ENCODE data around the gene PIK3CG. TPM values are rescaled to one million over a fixed set of nuclear protein-coding genes. Genes with fewer than 3 reads are reported as not detected.
"Not testable (repeated sequence)": the region's sequence is repeated elsewhere in the genome, so short reads cannot be mapped to it uniquely, and the experiment has no call there.

The PIK3CG gene
- total RNA-seq, 4 donors from 2014 or later = 4.6 to 13.5 (median 10.2) TPM

DNA sequence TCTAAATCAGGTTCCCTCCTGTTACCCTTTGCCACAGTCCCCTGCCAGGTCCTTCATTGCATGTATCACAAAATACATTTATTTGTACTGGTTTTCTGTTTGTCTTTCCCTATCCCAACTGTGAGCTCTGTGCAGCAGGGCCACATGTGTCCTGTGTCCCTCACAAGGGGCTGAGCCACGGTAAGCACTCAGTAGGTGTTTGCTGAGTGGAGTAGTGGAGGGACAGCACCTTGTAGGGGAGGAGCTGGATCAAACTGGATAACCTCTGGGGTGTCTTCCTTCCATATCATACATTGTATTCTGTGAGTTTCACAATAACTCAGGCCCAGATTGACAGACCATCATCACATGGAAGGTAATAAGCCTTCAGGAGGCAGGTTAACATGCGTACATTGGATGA is 25.9 kb downstream of the PIK3CG start:
- H3K4me3 ChIP-seq = no peak overlapping the region
- DNase-seq = no peak
- no peaks in the 10 kb centered on the region for H3K36me3 ChIP-seq
- H3K27ac ChIP-seq = no peak overlapping the region
- H3K4me1 ChIP-seq = no peaks in the 10 kb centered on the region
- H3K9me3 ChIP-seq = no peaks in the 10 kb centered on the region
- H3K27me3 ChIP-seq = no peaks in the 10 kb centered on the region
- intact Hi-C loops (cut with DNase I; ENCODE audit: low total_unique reads) = no loop called here
- TF ChIP-seq POLR2A (IDR thresholded peaks at IDR 0.05) = no peak
- TF ChIP-seq, protein P1, sequence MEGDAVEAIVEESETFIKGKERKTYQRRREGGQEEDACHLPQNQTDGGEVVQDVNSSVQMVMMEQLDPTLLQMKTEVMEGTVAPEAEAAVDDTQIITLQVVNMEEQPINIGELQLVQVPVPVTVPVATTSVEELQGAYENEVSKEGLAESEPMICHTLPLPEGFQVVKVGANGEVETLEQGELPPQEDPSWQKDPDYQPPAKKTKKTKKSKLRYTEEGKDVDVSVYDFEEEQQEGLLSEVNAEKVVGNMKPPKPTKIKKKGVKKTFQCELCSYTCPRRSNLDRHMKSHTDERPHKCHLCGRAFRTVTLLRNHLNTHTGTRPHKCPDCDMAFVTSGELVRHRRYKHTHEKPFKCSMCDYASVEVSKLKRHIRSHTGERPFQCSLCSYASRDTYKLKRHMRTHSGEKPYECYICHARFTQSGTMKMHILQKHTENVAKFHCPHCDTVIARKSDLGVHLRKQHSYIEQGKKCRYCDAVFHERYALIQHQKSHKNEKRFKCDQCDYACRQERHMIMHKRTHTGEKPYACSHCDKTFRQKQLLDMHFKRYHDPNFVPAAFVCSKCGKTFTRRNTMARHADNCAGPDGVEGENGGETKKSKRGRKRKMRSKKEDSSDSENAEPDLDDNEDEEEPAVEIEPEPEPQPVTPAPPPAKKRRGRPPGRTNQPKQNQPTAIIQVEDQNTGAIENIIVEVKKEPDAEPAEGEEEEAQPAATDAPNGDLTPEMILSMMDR (IDR thresholded peaks at IDR 0.05) = no peak

DNA sequence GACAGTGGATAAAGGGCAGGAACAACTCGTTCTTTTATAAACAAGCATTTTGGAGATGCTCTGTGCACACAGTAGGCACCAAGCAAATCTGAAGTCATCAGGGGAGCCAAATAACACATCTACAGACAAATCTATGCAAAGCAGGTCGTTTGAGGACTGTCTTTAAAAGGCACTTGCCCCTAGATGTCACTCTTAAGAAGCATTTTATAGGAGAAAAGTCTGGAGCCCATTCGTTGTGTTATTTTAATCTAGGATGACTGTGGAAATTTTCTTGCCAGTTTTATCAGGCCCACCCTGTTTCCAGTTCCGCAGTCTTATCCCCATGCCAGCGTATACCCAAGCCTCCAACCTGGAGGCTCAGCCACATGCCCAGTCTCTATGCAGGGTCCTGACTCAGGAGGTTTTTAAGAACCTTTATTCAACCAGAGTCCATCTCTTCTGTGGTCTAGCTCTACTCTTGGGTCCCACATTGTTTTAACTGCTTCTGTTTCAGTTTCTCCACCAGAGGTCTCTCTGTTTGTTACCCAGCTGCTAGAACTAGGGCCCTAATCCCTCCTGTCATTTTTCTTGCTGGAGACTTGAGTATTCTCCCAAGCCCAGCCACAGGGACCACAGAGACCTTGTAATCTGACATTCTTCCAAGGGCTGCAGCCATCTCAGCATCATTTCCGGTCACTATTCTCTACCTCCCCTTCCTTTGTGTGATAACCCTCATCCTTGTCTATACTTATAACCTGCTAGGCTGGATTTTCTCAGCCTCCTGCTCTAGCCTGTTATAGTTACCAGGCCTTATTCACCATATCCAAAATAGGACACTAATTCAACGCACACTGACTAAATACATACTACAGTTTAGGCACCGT is 26.7 kb downstream of the PIK3CG start:
- intact Hi-C loops (cut with DNase I; ENCODE audit: low total_unique reads) = no loop called here
- H3K4me3 ChIP-seq = no peak overlapping the region
- H3K27me3 ChIP-seq = no peaks in the 10 kb centered on the region
- no peak for DNase-seq
- H3K4me1 ChIP-seq = no peaks in the 10 kb centered on the region
- no peaks in the 10 kb centered on the region for H3K9me3 ChIP-seq
- TF ChIP-seq POLR2A (IDR thresholded peaks at IDR 0.05) = no peak
- TF ChIP-seq, protein P1 (IDR thresholded peaks at IDR 0.05) = no peak
- no peaks in the 10 kb centered on the region for H3K36me3 ChIP-seq
- H3K27ac ChIP-seq = no peak overlapping the region

DNA sequence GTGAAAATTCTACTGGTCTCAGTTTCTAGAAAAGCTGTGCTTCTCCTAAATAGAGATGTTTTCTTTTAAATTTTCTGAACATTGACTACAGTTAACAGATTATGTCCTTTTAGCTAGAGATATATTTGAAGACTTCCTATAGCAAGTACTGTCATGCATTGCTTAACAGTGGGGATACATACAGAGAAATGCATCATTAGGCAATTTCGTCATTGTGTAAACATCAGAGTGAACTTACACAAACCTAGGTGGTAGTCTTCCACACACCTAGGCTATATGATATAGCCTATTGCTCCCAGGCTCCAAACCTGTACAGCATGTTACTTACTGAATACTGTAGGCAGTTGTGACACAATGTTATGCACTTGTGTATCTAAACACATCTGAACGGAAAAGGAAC is 28.5 kb downstream of the PIK3CG start:
- Histone ChIP-seq H3K4me3 (no peak overlapping the region), H3K9me3 (no peaks in the 10 kb centered on the region), H3K27ac (no peak overlapping the region), H3K4me1 (no peaks in the 10 kb centered on the region), H3K27me3 (no peaks in the 10 kb centered on the region), H3K36me3 (no peaks in the 10 kb centered on the region)
- intact Hi-C loops (cut with DNase I; ENCODE audit: low total_unique reads) = no loop called here
- DNase-seq = no peak
- TF ChIP-seq POLR2A (IDR thresholded peaks at IDR 0.05) = no peak
- TF ChIP-seq, protein P1 (IDR thresholded peaks at IDR 0.05) = no peak

DNA sequence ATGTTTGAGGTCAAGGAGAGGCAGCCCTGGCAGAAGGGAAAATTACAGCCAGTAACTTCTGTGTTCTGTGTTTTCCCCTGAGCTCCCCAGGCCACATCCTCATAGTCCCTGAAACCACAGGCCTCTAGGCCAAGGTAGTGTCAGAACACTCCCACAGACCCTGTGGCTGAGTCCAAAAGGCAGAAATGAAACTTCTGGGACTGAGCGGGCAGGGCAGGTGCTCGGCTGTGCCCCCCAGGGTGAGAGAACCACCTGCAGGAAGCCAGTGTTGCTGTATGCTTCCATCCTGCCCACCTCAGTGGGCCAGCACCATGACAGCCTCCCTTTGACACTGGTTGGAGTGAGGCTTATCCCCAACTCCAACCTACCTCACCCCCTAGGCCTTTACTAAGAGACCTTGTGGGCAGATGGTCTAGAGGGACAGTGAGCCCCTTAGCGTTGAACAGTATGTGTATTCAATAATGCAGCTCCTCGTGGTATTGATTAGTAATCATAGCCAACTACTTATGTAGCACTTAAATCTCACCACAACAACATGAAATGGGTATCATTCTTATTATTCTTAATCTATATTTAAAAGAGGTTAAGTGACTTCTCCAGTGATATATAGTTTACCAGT is 30.3 kb downstream of the PIK3CG start:
- H3K27me3 ChIP-seq = no peaks in the 10 kb centered on the region
- no peak overlapping the region for H3K27ac ChIP-seq
- no peaks in the 10 kb centered on the region for H3K36me3 ChIP-seq
- TF ChIP-seq, protein P1 (IDR thresholded peaks at IDR 0.05) = no peak
- TF ChIP-seq POLR2A (IDR thresholded peaks at IDR 0.05) = no peak
- intact Hi-C loops (cut with DNase I; ENCODE audit: low total_unique reads) = no loop called here
- H3K4me1 ChIP-seq = no peaks in the 10 kb centered on the region
- DNase-seq = no peak
- no peaks in the 10 kb centered on the region for H3K9me3 ChIP-seq
- H3K4me3 ChIP-seq = no peak overlapping the region

DNA sequence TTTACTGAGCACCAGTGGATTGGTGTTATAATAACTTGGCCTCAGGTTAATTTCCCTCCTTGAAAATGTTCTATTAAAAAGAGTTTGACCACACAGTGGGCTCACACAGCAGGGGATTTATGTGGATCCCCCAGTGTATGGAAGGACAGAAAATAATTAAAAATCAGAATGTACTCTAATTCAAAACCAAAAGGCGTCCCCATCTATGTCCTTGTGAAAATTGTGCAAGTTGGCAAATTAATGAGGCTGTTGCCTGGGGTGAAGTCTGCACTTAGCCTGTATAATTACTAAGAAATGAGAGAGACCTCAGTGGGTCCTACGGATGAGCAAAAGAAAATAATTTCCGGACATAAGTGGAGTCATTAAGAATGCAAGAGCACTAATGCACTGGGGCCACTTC is 31.1 kb downstream of the PIK3CG start:
- H3K27ac ChIP-seq = no peak overlapping the region
- intact Hi-C loops (cut with DNase I; ENCODE audit: low total_unique reads) = no loop called here
- H3K9me3 ChIP-seq = no peaks in the 10 kb centered on the region
- no peaks in the 10 kb centered on the region for H3K27me3 ChIP-seq
- H3K4me1 ChIP-seq = no peaks in the 10 kb centered on the region
- no peak overlapping the region for H3K4me3 ChIP-seq
- TF ChIP-seq, protein P1 (IDR thresholded peaks at IDR 0.05) = no peak
- TF ChIP-seq POLR2A (IDR thresholded peaks at IDR 0.05) = no peak
- DNase-seq = no peak
- H3K36me3 ChIP-seq = no peaks in the 10 kb centered on the region

DNA sequence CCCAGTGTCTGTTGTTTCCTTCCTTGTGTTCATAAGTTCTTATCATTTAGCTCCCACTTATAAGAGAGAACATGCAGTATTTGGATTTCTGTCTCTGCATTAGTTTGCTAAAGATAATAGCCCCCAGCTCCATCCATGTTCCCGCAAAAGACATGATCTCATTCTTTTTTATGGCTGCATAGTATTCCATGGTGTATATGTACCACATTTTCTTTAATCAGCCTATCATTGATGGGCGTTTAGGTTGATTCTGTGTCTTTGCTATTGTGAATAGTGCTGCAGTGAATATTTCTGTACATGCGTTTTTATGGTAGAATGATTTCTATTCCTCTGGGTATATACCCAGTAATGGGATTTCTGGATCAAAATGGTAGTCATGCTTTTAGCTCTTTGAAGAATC is 32.5 kb downstream of the PIK3CG start:
- H3K4me1 ChIP-seq; DNase-seq; H3K4me3 ChIP-seq; intact Hi-C loops (cut with DNase I; ENCODE audit: low total_unique reads); H3K27ac ChIP-seq; H3K36me3 ChIP-seq; H3K27me3 ChIP-seq; H3K9me3 ChIP-seq: not testable (repeated sequence)

DNA sequence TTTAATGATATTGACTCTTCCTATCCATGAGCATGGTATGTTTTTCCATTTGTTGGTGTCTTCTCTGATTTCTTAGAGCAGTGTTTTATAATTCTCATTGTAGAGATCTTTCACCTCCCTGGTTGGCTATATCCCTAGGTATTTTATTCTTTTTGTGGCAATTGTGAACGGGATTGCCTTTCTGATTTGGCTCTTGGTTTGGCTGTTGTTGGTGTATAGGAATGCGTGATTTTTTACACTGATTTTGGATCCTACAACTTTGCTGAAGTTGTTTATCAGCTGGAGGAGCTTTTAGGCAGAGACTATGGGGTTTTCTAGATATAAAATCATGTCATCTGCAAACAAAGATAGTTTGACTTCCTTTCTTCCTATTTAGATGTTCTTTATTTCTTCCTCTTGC is 33.9 kb downstream of the PIK3CG start:
- H3K36me3 ChIP-seq; intact Hi-C loops (cut with DNase I; ENCODE audit: low total_unique reads); DNase-seq; H3K27me3 ChIP-seq; H3K4me1 ChIP-seq; H3K4me3 ChIP-seq; H3K9me3 ChIP-seq; H3K27ac ChIP-seq: not testable (repeated sequence)
